H9 (cell line): ENCODE measurements around the gene CYSLTR2. TPM values are rescaled to one million over a fixed set of nuclear protein-coding genes. Genes with fewer than 3 reads are reported as not detected.

Experiments used
- DNase-seq: peaks from one replicate; pipeline ENCODE4 v3.0.0-alpha.2; 2017
- H2AFZ ChIP-seq: one replicate; pipeline ENCODE4 v1.6.1; 2013; ENCODE audit warnings: mild to moderate bottlenecking, low read length, control low read depth, moderate library complexity
- H2AK5ac ChIP-seq: 2 replicates; pipeline ENCODE4 v1.6.1; 2013; ENCODE audit warnings: low read length, control low read depth, mixed read lengths; ENCODE audit not compliant: insufficient read length
- H2BK120ac ChIP-seq: one replicate; pipeline ENCODE4 v1.6.1; 2013; ENCODE audit warnings: low read depth, mild to moderate bottlenecking, low read length, control low read depth, inconsistent platforms; ENCODE audit not compliant: poor library complexity, severe bottlenecking
- H2BK12ac ChIP-seq: 2 replicates; pipeline ENCODE4 v1.6.1; 2013; ENCODE audit warnings: low read length, control low read depth, mixed read lengths, low read depth; ENCODE audit not compliant: insufficient read length
- H2BK15ac ChIP-seq: 2 replicates; pipeline ENCODE4 v1.6.1; 2013; ENCODE audit warnings: low read depth, low read length, control low read depth
- H2BK20ac ChIP-seq: one replicate; pipeline ENCODE4 v1.6.1; 2013; ENCODE audit warnings: low read depth, mild to moderate bottlenecking, low read length, control low read depth, inconsistent platforms; ENCODE audit not compliant: poor library complexity, severe bottlenecking
- H2BK5ac ChIP-seq: 2 replicates; pipeline ENCODE4 v1.6.1; 2013; ENCODE audit warnings: low read length, control low read depth, mixed read lengths; ENCODE audit not compliant: insufficient read length
- H3K14ac ChIP-seq: 2 replicates; pipeline ENCODE4 v1.6.1; 2013; ENCODE audit warnings: low read length, control low read depth; ENCODE audit not compliant: insufficient read depth
- H3K18ac ChIP-seq: 2 replicates; pipeline ENCODE4 v1.6.1; 2013; ENCODE audit warnings: low read depth, mild to moderate bottlenecking, mixed read lengths, low read length, control low read depth; ENCODE audit not compliant: insufficient read length
- H3K23ac ChIP-seq: 2 replicates; pipeline ENCODE4 v1.6.1; 2013; ENCODE audit warnings: low read length, control low read depth, mixed read lengths, low read depth; ENCODE audit not compliant: insufficient read length
- H3K23me2 ChIP-seq: 2 replicates; pipeline ENCODE4 v1.6.1; 2013; ENCODE audit warnings: low read depth, mild to moderate bottlenecking, mixed read lengths, low read length, control low read depth; ENCODE audit not compliant: insufficient read length, poor library complexity, severe bottlenecking
- H3K27ac ChIP-seq: 2 replicates; pipeline ENCODE4 v1.5.1; 2013; ENCODE audit warnings: low read length, control low read depth, mixed read lengths, low read depth; ENCODE audit not compliant: insufficient read length
- H3K27me3 ChIP-seq: 2 replicates; pipeline ENCODE4 v1.6.1; 2013; ENCODE audit warnings: low read length, control low read depth, inconsistent platforms; ENCODE audit not compliant: insufficient read depth
- H3K4ac ChIP-seq: 2 replicates; pipeline ENCODE4 v1.6.1; 2013; ENCODE audit warnings: low read depth, mild to moderate bottlenecking, control low read depth, inconsistent platforms, low read length, moderate library complexity
- H3K4me1 ChIP-seq: 2 replicates; pipeline ENCODE4 v1.6.1; 2013; ENCODE audit warnings: low read length, control low read depth, inconsistent platforms; ENCODE audit not compliant: insufficient read depth
- H3K4me2 ChIP-seq: 2 replicates; pipeline ENCODE4 v1.6.1; 2013; ENCODE audit warnings: low read length, control low read depth, mixed read lengths; ENCODE audit not compliant: insufficient read length, insufficient read depth
- H3K56ac ChIP-seq: 2 replicates; pipeline ENCODE4 v1.6.1; 2013; ENCODE audit warnings: low read depth, mild to moderate bottlenecking, mixed read lengths, low read length, control low read depth; ENCODE audit not compliant: insufficient read length
- H3K79me1 ChIP-seq: 2 replicates; pipeline ENCODE4 v1.6.1; 2013; ENCODE audit warnings: low read depth, mild to moderate bottlenecking, moderate library complexity, low read length, control low read depth, inconsistent platforms; ENCODE audit not compliant: insufficient read depth, poor library complexity, severe bottlenecking
- H3K79me2 ChIP-seq: 2 replicates; pipeline ENCODE4 v1.6.1; 2013; ENCODE audit warnings: low read length, control low read depth, inconsistent platforms; ENCODE audit not compliant: insufficient read depth
- H3K9ac ChIP-seq: 2 replicates; pipeline ENCODE4 v1.6.1; 2013; ENCODE audit warnings: low read length, control low read depth, mixed read lengths; ENCODE audit not compliant: insufficient read length; ENCODE audit errors: extremely low read depth
- H3K9me3 ChIP-seq: one replicate; pipeline ENCODE4 v1.6.1; 2013; ENCODE audit warnings: low read depth, low read length, inconsistent platforms; ENCODE audit not compliant: control insufficient read depth
- H3T11ph ChIP-seq: one replicate; pipeline ENCODE4 v1.6.1; 2013; ENCODE audit warnings: mild to moderate bottlenecking, low read length, control low read depth, inconsistent platforms
- H4K20me1 ChIP-seq: one replicate; pipeline ENCODE4 v1.6.1; 2013; ENCODE audit not compliant: control insufficient read depth, insufficient read length, insufficient read depth
- H4K5ac ChIP-seq: 2 replicates; pipeline ENCODE4 v1.6.1; 2013; ENCODE audit warnings: low read depth, mild to moderate bottlenecking, mixed read lengths, low read length, control low read depth; ENCODE audit not compliant: insufficient read length
- H4K8ac ChIP-seq: replicated peaks from 2 replicates; pipeline ENCODE4 v1.6.1; 2013; ENCODE audit warnings: low read length, control low read depth, mixed read lengths, low read depth; ENCODE audit not compliant: insufficient read length
- H4K91ac ChIP-seq: 2 replicates; pipeline ENCODE4 v1.6.1; 2013; ENCODE audit warnings: low read depth, mild to moderate bottlenecking, moderate library complexity, mixed read lengths, low read length, control low read depth; ENCODE audit not compliant: insufficient read length
- H3K27ac Mint-ChIP-seq, 3 experiments: 2 replicates in 2 of 3; 3 replicates in 1 of 3; pipeline ENCODE4 v1.8.0; 2020 to 2021; ENCODE audit warnings: mixed read lengths in 3 of 3, mild to moderate bottlenecking in 1 of 3, moderate library complexity in 1 of 3
- H3K27me3 Mint-ChIP-seq: 2 replicates; pipeline ENCODE4 v1.8.0; 2021; ENCODE audit warnings: low read depth, mild to moderate bottlenecking, moderate library complexity, mixed read lengths
- H3K36me3 Mint-ChIP-seq, 3 experiments: 2 replicates in 2 of 3; 3 replicates in 1 of 3; pipeline ENCODE4 v1.8.0; 2020 to 2021; ENCODE audit warnings: low read depth in 3 of 3, mixed read lengths in 3 of 3; ENCODE audit not compliant: insufficient read depth in 1 of 3
- H3K4me1 Mint-ChIP-seq, 2 experiments: 2 replicates each; pipeline ENCODE4 v1.8.0; 2020; ENCODE audit warnings: mixed read lengths in 2 of 2
- H3K4me3 Mint-ChIP-seq, 2 experiments: 2 replicates in 1 of 2; 3 replicates in 1 of 2; pipeline ENCODE4 v1.8.0; 2020 to 2021; ENCODE audit warnings: mild to moderate bottlenecking in 2 of 2, mixed read lengths in 2 of 2, moderate library complexity in 1 of 2
- H3K9me3 Mint-ChIP-seq, 2 experiments: 2 replicates in 1 of 2; 3 replicates in 1 of 2; pipeline ENCODE4 v1.8.0; 2020; ENCODE audit warnings: mild to moderate bottlenecking in 2 of 2, mixed read lengths in 2 of 2, moderate library complexity in 1 of 2
- WGBS: extraction: QIAGEN DNeasy Blood & Tissue Kit; methylation state at CpG from one replicate; pipeline ENCODE4 v1.1.7; 2013; ENCODE audit warnings: missing lambda C conversion rate, low lambda C conversion rate, mixed read lengths; ENCODE audit not compliant: insufficient read length; ENCODE audit errors: extremely low coverage; 5-methylcytosine and 5-hydroxymethylcytosine counted together
- total RNA-seq: library from RNA; stranded (reverse); gene quantifications from 2 replicates; pipeline ENCODE4 v1.2.1, GENCODE V29; 2021
- TF ChIP-seq, protein P1 (sequence below): fragments of 200-600 bp; sonication (generic); conservative IDR thresholded peaks from 3 replicates; pipeline ENCODE4 v1.8.0; 2021; ENCODE audit warnings: antibody characterized with exemption, mild to moderate bottlenecking

The CYSLTR2 gene
- total RNA-seq, 1 experiment from 2014 or later = not detected

DNA sequence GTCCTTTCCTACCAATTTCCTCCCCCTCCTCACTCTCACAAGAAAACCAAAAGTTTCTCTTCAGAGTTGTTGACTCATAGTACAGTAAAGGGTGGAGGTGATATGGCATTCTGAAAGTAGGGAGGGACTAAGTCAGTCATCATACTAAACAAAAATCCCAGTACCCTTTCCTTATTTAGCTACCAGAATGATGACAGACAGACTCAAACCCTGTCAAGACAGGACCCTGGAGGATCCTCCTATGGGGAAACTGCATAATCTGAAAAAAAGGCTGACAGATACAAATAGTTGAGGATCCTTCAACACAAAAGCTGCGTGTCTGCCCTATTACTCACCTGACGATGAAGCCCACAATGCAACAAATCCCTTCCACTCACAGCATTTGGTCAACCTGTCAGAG lies 55.5 kb downstream of the CYSLTR2 start:
- H2BK5ac ChIP-seq = no peak overlapping the region
- H3T11ph ChIP-seq = no peak overlapping the region
- H3K27ac Mint-ChIP-seq = no peak overlapping the region
- WGBS = no CpG with 5 or more reads among the region's 2 CpGs
- H3K23ac ChIP-seq = no peak overlapping the region
- H3K56ac ChIP-seq = no peak overlapping the region
- H3K4me1 Mint-ChIP-seq = peaks cover 15 to 18% of the 10 kb centered on the region in 2 experiments
- H3K9me3 Mint-ChIP-seq = peaks cover 36 to 39% of the 10 kb centered on the region in 2 experiments
- H3K4me1 ChIP-seq = no peaks in the 10 kb centered on the region
- TF ChIP-seq, protein P1, sequence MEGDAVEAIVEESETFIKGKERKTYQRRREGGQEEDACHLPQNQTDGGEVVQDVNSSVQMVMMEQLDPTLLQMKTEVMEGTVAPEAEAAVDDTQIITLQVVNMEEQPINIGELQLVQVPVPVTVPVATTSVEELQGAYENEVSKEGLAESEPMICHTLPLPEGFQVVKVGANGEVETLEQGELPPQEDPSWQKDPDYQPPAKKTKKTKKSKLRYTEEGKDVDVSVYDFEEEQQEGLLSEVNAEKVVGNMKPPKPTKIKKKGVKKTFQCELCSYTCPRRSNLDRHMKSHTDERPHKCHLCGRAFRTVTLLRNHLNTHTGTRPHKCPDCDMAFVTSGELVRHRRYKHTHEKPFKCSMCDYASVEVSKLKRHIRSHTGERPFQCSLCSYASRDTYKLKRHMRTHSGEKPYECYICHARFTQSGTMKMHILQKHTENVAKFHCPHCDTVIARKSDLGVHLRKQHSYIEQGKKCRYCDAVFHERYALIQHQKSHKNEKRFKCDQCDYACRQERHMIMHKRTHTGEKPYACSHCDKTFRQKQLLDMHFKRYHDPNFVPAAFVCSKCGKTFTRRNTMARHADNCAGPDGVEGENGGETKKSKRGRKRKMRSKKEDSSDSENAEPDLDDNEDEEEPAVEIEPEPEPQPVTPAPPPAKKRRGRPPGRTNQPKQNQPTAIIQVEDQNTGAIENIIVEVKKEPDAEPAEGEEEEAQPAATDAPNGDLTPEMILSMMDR = no peak
- H3K9ac ChIP-seq = no peak overlapping the region
- peaks cover 2% of the 10 kb centered on the region; the same call in 1 of the 2 replicates for H3K27me3 Mint-ChIP-seq
- no peak overlapping the region for H3K4me2 ChIP-seq
- no peak overlapping the region for H2BK120ac ChIP-seq
- no peaks in the 10 kb centered on the region for H3K23me2 ChIP-seq
- peaks cover 5 to 33% (median 12%) of the 10 kb centered on the region in 3 experiments; a peak in 6 of 7 replicates for H3K36me3 Mint-ChIP-seq
- DNase-seq = no peak
- H2BK20ac ChIP-seq = no peak overlapping the region
- H2AFZ ChIP-seq = no peak overlapping the region
- H2BK12ac ChIP-seq = no peak overlapping the region
- H2BK15ac ChIP-seq = no peak overlapping the region
- no peak overlapping the region for H3K4me3 Mint-ChIP-seq
- no peak overlapping the region for H4K8ac ChIP-seq
- H2AK5ac ChIP-seq = no peak overlapping the region
- H4K5ac ChIP-seq = no peak overlapping the region
- H3K9me3 ChIP-seq = peaks cover 3% of the 10 kb centered on the region
- H3K27ac ChIP-seq = no peak overlapping the region
- no peaks in the 10 kb centered on the region for H4K20me1 ChIP-seq
- H3K18ac ChIP-seq = no peak overlapping the region
- H3K14ac ChIP-seq = no peak overlapping the region
- no peaks in the 10 kb centered on the region for H3K27me3 ChIP-seq
- H3K4ac ChIP-seq = no peak overlapping the region
- no peaks in the 10 kb centered on the region for H3K79me2 ChIP-seq
- no peaks in the 10 kb centered on the region for H3K79me1 ChIP-seq
- H4K91ac ChIP-seq = no peak overlapping the region
